ENCODE data around the gene GNAL. TPM values are rescaled to one million over a fixed set of nuclear protein-coding genes. Genes with fewer than 3 reads are reported as not detected.
A peak's percentile ranks its signal among the peaks of the same experiment; 100 is the strongest.

The GNAL gene
- total RNA-seq, 1 donor from 2014 or later, result 9.7 TPM

DNA sequence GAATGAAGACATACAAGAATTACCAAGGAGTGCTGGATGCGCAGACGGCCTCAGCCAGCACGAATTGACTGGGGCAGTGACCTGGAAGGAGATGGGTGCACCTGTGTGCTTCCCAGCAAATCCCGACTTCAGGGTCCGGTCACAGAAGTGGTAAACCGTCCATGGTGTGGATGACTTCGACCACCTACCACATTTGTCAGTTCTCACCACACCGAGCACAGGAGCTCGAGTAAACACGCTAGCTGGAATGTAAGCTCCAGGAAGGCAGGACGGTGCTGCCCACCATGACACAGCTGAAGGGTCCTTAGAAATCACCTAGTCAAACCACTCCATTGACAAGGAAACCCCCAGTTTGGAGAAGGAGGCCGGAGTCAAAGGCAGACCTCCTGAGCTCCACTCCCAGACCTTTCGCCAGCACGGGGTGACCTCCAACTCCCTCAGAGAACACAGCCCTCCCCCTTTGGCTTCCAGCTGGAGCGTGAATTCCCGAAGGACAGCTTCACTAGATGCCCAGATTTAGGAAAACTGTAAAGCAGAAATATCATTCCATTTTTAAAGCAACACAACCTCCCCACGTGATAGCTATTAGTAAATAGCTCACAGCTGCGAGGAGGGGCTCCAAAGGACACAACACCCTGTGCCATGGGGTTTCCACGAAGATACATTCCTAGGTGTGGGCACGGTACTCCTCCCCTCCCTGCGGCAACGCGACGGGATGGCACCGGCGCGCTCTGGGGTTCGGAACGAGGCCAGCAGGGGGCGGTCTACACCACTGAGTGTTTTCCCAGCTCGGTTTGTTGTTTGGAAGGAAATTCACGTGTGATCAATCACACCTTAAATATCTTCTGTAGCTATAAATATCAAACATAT, 34.1 kb upstream of the GNAL start:
- TF ChIP-seq, protein P1, sequence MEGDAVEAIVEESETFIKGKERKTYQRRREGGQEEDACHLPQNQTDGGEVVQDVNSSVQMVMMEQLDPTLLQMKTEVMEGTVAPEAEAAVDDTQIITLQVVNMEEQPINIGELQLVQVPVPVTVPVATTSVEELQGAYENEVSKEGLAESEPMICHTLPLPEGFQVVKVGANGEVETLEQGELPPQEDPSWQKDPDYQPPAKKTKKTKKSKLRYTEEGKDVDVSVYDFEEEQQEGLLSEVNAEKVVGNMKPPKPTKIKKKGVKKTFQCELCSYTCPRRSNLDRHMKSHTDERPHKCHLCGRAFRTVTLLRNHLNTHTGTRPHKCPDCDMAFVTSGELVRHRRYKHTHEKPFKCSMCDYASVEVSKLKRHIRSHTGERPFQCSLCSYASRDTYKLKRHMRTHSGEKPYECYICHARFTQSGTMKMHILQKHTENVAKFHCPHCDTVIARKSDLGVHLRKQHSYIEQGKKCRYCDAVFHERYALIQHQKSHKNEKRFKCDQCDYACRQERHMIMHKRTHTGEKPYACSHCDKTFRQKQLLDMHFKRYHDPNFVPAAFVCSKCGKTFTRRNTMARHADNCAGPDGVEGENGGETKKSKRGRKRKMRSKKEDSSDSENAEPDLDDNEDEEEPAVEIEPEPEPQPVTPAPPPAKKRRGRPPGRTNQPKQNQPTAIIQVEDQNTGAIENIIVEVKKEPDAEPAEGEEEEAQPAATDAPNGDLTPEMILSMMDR (IDR thresholded peaks at IDR 0.05; ENCODE audit: unreplicated experiment), result peak; percentile 90
- peak overlapping the region; percentile 74 for H3K4me3 Mint-ChIP-seq (ENCODE audit: unreplicated experiment)
- peak; percentile 84 for DNase-seq (ENCODE audit: low spot score)
- H3K27me3 Mint-ChIP-seq (ENCODE audit: unreplicated experiment), result peaks cover 9% of the 10 kb centered on the region
- peaks cover 12% of the 10 kb centered on the region for H3K4me1 Mint-ChIP-seq (ENCODE audit: unreplicated experiment)
- peak overlapping the region; percentile 65 for H3K27ac Mint-ChIP-seq (ENCODE audit: unreplicated experiment)
- H3K36me3 Mint-ChIP-seq (ENCODE audit: low read depth, unreplicated experiment), result no peaks in the 10 kb centered on the region
- H3K9me3 Mint-ChIP-seq (ENCODE audit: unreplicated experiment), result no peaks in the 10 kb centered on the region

DNA sequence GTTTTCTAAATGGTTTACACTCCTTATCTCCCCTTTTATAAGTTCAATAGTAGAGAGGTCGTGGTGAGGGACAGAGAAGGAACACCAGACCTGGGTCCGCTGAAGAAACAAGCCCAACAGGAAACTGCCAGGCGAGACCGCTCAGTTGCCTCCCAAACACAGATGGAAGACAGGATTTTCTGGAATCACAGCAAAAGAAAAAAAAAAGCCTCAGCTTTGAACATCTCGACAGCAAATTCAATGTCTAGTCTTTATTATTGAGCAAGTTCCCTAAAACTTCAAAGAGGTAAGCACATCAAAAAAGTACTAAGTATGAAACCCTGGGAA, 33.5 kb upstream of the GNAL start:
- DNase-seq (ENCODE audit: low spot score), result no peak
- TF ChIP-seq, protein P1 (IDR thresholded peaks at IDR 0.05; ENCODE audit: unreplicated experiment), result peak; percentile 27
- no peaks in the 10 kb centered on the region for H3K9me3 Mint-ChIP-seq (ENCODE audit: unreplicated experiment)
- no peaks in the 10 kb centered on the region for H3K36me3 Mint-ChIP-seq (ENCODE audit: low read depth, unreplicated experiment)
- peaks cover 12% of the 10 kb centered on the region for H3K4me1 Mint-ChIP-seq (ENCODE audit: unreplicated experiment)
- peak overlapping the region; percentile 65 for H3K27ac Mint-ChIP-seq (ENCODE audit: unreplicated experiment)
- H3K27me3 Mint-ChIP-seq (ENCODE audit: unreplicated experiment), result peaks cover 9% of the 10 kb centered on the region
- peak overlapping the region; percentile 74 for H3K4me3 Mint-ChIP-seq (ENCODE audit: unreplicated experiment)

DNA sequence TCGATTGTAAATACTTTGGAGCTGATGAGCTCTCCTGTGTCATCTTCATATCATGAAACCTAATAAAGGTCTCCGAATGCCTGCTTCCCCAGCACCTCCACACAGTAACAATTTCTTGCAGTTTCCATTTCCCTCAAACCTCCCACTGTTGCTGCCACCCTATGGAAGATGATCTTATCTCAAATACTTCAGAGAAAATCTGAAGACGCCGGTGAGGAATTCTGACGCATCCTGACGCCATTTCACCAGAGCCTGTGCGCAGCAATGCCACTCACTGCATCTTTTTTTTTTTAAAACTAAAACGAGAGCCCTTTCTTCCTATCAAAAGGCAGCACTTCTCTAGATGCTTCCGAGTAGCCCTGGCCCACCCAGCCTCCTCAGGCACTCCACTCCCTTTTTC, 31.9 kb upstream of the GNAL start:
- no peak for DNase-seq (ENCODE audit: low spot score)
- Mint-ChIP-seq H3K9me3 (ENCODE audit: unreplicated experiment) (no peaks in the 10 kb centered on the region), H3K4me1 (ENCODE audit: unreplicated experiment) (peaks cover 12% of the 10 kb centered on the region), H3K27me3 (ENCODE audit: unreplicated experiment) (peaks cover 10% of the 10 kb centered on the region), H3K27ac (ENCODE audit: unreplicated experiment) (no peak overlapping the region), H3K4me3 (ENCODE audit: unreplicated experiment) (no peak overlapping the region), H3K36me3 (ENCODE audit: low read depth, unreplicated experiment) (no peaks in the 10 kb centered on the region)
- TF ChIP-seq, protein P1 (IDR thresholded peaks at IDR 0.05; ENCODE audit: unreplicated experiment), result no peak

DNA sequence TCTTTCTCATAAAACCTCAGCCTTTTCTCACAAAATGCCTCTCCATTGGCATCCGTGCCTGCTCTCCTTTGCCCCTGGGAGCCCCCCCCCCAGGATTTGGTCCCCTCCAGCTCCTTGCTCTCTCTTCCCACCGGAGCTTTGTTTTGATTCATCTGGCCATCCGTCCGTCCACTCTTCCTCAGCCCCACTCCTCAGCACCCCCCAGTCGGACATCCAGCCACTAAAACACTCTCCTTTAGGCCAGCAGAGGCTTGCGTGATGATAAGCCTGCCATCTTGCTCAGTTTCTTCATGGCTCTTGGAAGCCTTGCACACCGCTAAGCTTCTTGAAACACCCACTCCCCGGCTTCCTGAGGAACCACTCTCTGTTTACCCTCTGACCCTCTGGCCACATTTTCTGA, 31.5 kb upstream of the GNAL start:
- no peak for DNase-seq (ENCODE audit: low spot score)
- Mint-ChIP-seq H3K36me3 (ENCODE audit: low read depth, unreplicated experiment) (no peaks in the 10 kb centered on the region), H3K9me3 (ENCODE audit: unreplicated experiment) (no peaks in the 10 kb centered on the region), H3K27me3 (ENCODE audit: unreplicated experiment) (peaks cover 10% of the 10 kb centered on the region), H3K4me1 (ENCODE audit: unreplicated experiment) (peaks cover 12% of the 10 kb centered on the region), H3K4me3 (ENCODE audit: unreplicated experiment) (no peak overlapping the region), H3K27ac (ENCODE audit: unreplicated experiment) (no peak overlapping the region)
- TF ChIP-seq, protein P1 (IDR thresholded peaks at IDR 0.05; ENCODE audit: unreplicated experiment), result no peak

DNA sequence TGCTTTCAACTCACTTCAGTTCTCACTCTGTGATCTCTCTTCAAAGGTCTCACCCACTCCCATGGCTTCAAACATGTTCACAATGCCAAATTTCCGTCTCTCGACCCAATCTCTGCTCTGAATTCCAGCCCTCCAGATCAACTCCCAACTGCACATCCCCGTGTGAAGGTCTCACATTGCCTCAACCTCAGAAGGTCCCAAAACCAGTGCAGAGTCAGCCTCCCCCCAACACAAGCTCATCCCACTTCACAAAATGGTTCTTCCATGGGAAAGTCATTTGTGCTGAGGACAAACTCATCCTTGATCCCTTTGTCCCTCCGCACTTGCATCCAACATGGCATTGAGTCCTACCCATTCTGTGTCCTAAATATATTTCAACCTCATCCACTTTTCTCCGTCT, 31.0 kb upstream of the GNAL start:
- DNase-seq (ENCODE audit: low spot score), result no peak
- Mint-ChIP-seq H3K36me3 (ENCODE audit: low read depth, unreplicated experiment) (no peaks in the 10 kb centered on the region), H3K27me3 (ENCODE audit: unreplicated experiment) (peaks cover 10% of the 10 kb centered on the region), H3K4me1 (ENCODE audit: unreplicated experiment) (peaks cover 12% of the 10 kb centered on the region), H3K27ac (ENCODE audit: unreplicated experiment) (no peak overlapping the region), H3K9me3 (ENCODE audit: unreplicated experiment) (no peaks in the 10 kb centered on the region), H3K4me3 (ENCODE audit: unreplicated experiment) (no peak overlapping the region)
- TF ChIP-seq, protein P1 (IDR thresholded peaks at IDR 0.05; ENCODE audit: unreplicated experiment), result no peak

Data from endothelial cell (in vitro differentiated cells).